HG03571 (cell line): ENCODE results near the gene NHSL1.

Experiments used
- ATAC-seq: cut with Tn5 transposase; IDR thresholded peaks from one replicate; pipeline ENCODE4 v1.9.1; 2021; ENCODE audit not compliant: unreplicated experiment

NHSL1 gene

GRCh38 chr6:138499303-138500018 lies at the start of gene NHSL1:
Gene NHSL1, minus strand, starts transcription at chr6:138499494. Its CDS starts 204 bp downstream, at chr6:138499290.
- ATAC-seq: peak; percentile 92

DNA sequence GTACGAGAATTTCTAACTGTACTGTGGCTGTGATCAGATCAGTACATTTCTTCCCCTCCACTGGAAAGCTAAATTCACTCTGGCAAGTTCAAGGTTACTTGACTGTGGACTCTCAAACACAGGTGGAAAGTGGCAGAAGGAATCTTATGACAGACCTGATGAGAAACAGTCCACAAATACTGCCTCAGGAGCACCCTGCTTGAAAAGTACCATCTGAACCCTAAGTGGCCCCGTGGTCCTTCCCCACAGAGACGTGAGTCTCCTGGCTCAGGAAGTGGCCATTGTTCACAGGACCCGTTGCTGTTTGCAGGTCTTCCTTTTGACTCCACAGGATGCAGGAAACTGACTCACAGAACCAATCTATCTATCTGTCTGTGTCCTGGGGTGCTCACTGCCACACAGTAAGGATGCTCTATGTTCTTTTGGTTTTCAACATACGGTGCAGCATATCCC lies 47.5 kb upstream of the NHSL1 start:
- no peak for ATAC-seq

GRCh38 chr6:138545621-138545980 lies 46.3 kb upstream of the NHSL1 start:
- no peak for ATAC-seq

DNA sequence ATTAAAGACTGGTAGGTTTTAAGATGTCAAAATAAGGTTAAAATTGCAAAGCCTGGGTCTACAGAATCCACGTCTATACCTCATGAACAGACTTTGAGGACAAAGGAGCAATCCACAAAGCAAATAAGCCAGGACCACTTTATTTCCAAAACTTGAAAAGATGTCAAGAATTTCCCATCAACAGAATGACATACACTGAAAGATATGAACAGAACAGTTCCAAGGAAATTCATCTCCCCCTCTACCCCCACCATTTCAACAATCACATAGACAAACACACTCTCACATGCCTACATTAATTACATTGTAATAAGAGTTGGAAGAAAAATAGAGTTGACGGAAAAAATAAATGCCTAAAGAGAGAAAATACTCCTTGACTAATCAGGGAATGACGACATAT lies 45.2 kb upstream of the NHSL1 start:
- no peak for ATAC-seq

DNA sequence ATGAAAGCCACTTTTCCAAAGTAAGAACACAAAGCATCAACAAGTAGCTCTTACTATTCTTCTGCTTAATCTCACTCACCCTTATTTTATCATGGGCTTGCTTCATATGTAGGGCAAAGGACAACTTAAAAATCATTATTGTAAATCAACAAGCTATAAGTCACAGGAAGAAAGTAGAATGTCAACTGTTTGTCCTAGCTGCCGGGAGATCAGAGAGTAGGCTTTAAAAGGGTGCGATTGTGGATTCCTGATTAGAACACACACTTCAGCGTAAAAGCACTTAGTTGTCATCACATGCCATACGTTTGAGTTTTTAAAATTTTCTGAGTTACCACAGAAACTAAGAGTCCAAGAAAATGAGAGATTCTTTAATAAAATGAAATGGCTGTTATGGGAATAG lies 44.4 kb upstream of the NHSL1 start:
- no peak for ATAC-seq

GRCh38 chr6:138541823-138542481 lies 42.7 kb upstream of the NHSL1 start:
- ATAC-seq: no peak

GRCh38 chr6:138540468-138540867 lies 41.2 kb upstream of the NHSL1 start:
- ATAC-seq: no peak

- no peak for ATAC-seq
Measured at GRCh38 chr6:138539876-138540275, 40.6 kb upstream of the NHSL1 start.

DNA sequence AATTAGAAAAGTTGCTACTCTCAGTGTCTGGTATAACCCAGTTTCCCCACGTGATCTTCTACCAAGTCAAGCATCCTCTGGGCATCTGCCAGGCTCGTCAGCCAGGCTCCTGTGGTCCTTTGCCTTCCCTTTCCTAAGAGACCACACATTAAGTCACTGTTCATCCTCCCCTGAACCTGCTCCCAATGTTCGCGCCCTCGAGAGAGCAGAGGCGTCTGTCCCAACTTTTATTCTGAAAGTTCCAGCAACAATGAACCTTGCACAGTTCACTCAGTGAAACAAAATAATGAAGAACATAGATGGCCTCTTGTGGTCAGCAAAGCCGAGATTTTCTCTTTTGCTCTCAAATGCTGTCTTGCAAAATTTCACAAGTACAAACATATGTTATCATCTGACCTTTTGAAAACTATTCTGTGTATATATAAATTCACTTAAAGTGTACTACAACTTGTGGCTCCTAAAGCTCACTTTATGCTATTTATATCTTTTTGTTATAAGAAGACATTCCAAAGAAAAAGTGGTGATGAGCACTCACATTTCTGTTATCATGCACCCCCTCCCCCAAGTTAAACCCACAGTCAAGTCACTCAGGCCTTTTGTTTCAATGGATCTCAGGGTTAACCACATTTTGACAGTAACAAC lies 39.2 kb upstream of the NHSL1 start:
- ATAC-seq: no peak

DNA sequence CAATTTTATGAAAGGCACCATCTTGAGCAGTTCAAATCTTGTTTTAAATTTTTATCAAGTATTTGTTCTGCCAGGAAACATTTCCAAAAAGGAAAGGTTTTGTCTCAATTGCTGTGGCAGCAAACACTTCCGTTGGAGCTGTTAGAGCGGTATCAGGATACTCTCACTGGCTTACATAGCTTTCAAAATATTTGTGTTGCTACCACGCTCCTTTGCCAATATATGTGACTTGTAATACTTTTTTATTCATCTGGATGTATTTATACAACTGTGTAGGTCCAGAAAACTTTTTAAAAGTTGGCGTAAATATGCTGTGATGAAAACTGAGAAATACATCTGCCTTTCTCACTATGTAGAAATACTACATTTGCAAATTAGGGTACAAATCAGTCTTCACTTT lies 37.8 kb upstream of the NHSL1 start:
- no peak for ATAC-seq

DNA sequence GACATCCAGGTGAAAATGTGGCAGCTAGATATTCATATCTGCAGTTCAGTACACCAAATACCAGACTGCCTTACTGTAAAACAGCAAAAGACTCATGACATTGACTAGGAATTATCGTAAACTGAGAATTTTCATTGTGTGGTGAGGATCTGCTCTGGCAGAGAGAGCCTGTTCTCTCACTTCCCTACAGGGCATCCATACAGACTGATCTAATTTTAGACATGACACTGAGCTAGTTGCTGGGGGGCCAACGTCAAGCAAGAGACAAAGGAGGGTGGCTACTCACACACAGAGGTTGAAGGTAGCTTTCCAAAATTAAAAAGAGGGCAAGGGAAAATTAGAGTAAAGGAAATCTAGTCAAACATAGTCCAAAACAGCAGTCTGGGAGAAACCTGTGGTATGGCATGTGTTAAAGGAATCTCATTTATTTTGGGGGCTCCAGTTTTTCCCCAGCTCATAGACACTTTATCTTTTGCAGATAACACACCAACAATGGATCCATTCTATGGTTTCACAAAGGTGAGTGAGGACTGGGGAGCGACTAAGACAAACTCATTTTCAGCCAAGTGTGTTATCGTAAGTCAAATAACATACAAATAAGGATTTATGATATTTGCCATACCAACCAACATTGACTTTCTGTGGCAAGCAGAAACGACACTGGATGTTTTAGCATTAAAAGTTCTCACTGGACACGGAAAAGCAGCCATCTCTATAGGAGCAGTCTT lies 36.6 kb upstream of the NHSL1 start:
- ATAC-seq: no peak

GRCh38 chr6:138533667-138534066 lies 34.4 kb upstream of the NHSL1 start:
- ATAC-seq: no peak

DNA sequence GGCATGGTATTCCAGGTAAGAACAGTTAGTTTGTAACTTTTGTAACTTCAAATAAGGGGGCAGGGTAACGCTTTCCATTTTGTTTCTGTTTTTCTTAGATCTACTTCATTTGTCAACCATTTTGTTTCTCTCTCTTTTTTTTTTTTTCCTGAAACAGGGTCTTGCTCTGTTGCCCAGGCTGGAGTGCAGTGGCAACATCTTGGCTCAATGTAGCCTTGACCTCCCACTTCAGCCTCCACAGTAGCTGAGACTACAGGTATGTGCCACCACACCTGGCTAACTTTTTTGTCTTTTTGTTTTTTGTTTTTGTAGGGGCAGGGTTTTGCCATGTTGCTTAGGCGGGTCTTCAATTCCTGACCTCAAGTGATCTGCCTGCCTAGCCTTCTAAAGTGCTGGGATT lies 32.1 kb upstream of the NHSL1 start:
- ATAC-seq: no peak

DNA sequence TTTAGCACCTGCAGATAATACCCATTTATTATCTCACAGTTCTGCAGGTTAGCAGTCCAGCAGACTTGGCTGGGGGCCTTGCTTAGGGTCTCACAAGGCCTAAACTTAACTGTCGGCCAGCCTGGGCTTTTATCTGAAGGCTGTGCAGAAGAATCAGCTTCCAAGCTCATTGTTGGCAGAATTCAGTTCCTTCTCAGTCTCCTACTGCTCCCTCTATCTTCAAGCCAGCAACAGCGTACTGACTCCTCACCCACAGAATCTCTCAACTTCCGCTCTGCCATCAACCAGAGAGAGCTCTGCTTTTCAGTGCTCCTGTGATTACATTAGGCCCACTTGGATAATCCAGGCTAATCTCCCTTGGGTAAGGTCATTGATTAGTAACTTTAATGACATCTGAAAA lies 30.2 kb upstream of the NHSL1 start:
- ATAC-seq: no peak

DNA sequence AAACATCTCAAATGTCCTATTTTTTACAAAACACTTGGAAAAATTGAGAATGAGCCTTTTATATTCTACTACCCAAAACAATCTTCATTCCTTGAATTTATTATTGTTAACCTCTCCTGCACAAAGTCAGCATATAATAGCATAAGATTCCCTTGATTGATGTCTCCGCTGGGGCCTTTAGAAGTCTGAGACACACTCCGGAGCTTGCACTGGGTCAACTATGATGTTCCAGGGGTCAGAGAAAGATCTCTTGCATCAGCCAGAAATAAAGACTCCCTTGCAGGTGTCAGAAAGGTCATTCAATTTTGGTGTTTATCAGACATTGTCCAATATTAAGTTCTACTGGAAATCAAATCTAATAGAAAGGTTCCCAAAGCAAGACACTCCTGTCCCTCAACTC lies 29.7 kb upstream of the NHSL1 start:
- no peak for ATAC-seq

DNA sequence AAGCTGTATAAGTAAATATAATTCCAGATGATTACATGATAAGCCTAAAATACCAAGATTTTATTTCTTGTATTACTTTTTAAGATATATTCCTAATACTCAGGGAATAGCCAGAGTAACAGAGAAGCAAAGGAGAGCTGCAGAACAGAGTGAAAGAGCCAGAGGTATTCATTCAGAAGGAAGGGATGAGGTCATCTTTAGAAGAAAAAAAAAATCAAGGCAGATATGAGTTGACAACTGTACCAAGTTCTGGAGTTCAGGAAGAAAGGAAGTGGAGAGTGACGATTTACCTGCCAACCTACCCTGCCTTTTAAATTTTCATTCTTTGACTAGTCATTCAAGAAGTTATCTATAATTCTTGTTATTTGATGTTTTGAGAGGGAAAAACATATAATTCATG lies 28.8 kb upstream of the NHSL1 start:
- ATAC-seq: no peak

DNA sequence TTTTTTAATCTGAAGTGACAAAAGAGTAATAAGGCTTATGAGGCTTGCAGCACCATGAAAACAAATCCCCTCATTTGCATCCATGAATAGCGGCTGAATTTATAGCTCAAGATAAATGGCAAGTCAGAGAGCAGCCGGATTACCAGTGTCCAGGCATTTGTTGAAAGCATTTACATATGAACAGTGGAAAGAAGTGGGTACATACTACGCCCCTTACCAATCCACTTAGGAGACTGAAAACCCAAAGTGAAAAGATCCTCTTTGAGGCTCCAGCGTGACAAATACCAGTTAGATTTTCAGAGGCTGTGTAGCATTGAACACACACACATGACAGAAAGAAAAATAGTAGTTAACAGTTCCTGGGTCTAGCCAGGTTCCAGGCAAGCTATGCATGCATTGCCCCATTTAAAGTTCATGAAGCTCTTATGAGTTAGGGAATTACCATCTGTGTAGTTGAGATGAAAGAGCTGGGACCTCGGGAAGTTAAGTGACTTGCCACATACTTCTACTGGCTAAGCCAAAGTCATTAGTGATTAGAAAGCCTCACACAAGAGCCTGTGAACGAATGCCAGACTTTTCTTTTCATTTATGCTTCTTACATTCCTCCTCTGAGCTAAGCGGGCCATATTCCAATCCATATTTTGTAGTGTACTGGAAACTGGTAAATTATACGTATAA lies 28.3 kb upstream of the NHSL1 start:
- ATAC-seq: no peak

GRCh38 chr6:138526822-138527235 lies 27.5 kb upstream of the NHSL1 start:
- no peak for ATAC-seq

DNA sequence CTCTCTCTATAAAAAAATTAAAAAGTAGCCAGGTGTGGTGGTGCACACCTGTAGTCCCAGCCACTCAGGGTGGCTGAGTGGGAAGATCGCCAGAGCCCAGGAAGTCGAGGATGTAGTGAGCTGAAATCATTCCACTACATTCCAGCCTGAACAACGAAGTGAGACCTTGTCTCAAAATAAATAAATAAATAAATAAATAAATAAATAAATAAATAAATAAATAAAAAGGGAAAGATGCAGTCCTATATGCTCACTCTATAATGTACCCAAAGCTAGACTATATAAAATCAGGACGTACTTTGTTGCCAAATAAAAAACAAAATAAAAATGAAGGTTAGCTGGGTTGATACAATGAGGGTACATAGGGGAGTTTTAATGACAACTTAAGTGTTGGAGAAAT lies 26.1 kb upstream of the NHSL1 start:
- no peak for ATAC-seq

GRCh38 chr6:138524526-138524925 lies 25.2 kb upstream of the NHSL1 start:
- ATAC-seq: no peak
